Thyroid gland (tissue), 4 donors: Measurements from ENCODE around the gene MTG2.

Experiments used
- CTCF ChIP-seq, 6 experiments: fragments of 200-600 bp in 3 of 6; fragments of 450-650 bp in 3 of 6; sonication (generic) in 3 of 6; IDR thresholded peaks; one replicate each; pipeline ENCODE4 v1.5.1; 2016 to 2019; ENCODE audit warnings: antibody characterized with exemption in 6 of 6, mild to moderate bottlenecking in 2 of 6, inconsistent platforms in 1 of 6, moderate library complexity in 1 of 6
- POLR2A ChIP-seq, 2 donors: fragments of 450-650 bp; IDR thresholded peaks; one replicate each; pipeline ENCODE4 v1.6.1; 2017; ENCODE audit warnings: antibody characterized with exemption in 2 of 2, mild to moderate bottlenecking in 2 of 2, moderate library complexity in 1 of 2

GRCh38 chr20:62208795-62209755 lies 26.2 kb downstream of the MTG2 start:
- TF ChIP-seq CTCF (IDR thresholded peaks at IDR 0.05), result no peak
- TF ChIP-seq POLR2A (IDR thresholded peaks at IDR 0.05), result no peak
